Sigmoid colon (tissue), 7 donors: ENCODE data around the gene H3-3A. TPM values are rescaled to one million over a fixed set of nuclear protein-coding genes. Genes with fewer than 3 reads are reported as not detected.

Experiments used
- DNase-seq: peaks from one replicate; pipeline ENCODE4 v3.0.0-alpha.2; 2019
- H3K27ac ChIP-seq, 4 donors: fragments of 200-600 bp; sonication (generic); one replicate each; pipeline ENCODE4 v1.5.1; 2016 to 2019; ENCODE audit warnings: mild to moderate bottlenecking in 1 of 4
- H3K27me3 ChIP-seq, 3 donors: fragments of 200-600 bp; sonication (generic); one replicate each; pipeline ENCODE4 v1.5.1; 2019; ENCODE audit warnings: mild to moderate bottlenecking in 1 of 3
- H3K36me3 ChIP-seq, 4 donors: fragments of 200-600 bp; sonication (generic); one replicate each; pipeline ENCODE4 v1.5.1; 2016 to 2019
- H3K4me1 ChIP-seq, 4 donors: fragments of 200-600 bp; sonication (generic); one replicate each; pipeline ENCODE4 v1.5.1; 2017 to 2019
- H3K4me3 ChIP-seq, 4 donors: fragments of 200-600 bp; sonication (generic); one replicate each; pipeline ENCODE4 v1.5.1; 2017 to 2019; ENCODE audit warnings: mild to moderate bottlenecking in 2 of 4, moderate library complexity in 1 of 4
- H3K9me3 ChIP-seq, 4 donors: fragments of 200-600 bp in 3 of 4; sonication (generic) in 3 of 4; one replicate each; pipeline versions ENCODE4 v1.5.1 to v1.6.1; 2013 to 2019
- EP300 ChIP-seq, 4 donors: sonication (generic); formaldehyde crosslinking; IDR thresholded peaks; one replicate each; pipeline ENCODE4 v1.6.1; 2017; ENCODE audit warnings: antibody characterized with exemption in 4 of 4
- POLR2A ChIP-seq, 2 donors: fragments of 450-650 bp; IDR thresholded peaks; one replicate each; pipeline ENCODE4 v1.6.1; 2016; ENCODE audit warnings: antibody characterized with exemption in 2 of 2, mild to moderate bottlenecking in 2 of 2, moderate library complexity in 2 of 2
- POLR2AphosphoS5 ChIP-seq, 4 donors: sonication (generic); formaldehyde crosslinking; IDR thresholded peaks; one replicate each; pipeline ENCODE4 v1.6.1; 2017; ENCODE audit warnings: antibody characterized with exemption in 4 of 4
- WGBS, 2 donors: extraction: QIAGEN DNeasy Blood & Tissue Kit; methylation state at CpG; one replicate each; pipeline ENCODE4 v1.1.7; 2013; 5-methylcytosine and 5-hydroxymethylcytosine counted together
- intact Hi-C: fragments of 100-400 bp; cut with DNase I; formaldehyde crosslinking; loops from one replicate; pipeline ENCODE4 v1.15.1; 2023
- polyA plus RNA-seq, 3 donors: library from polyadenylated mRNA; stranded (reverse); fragments of 200-250 nt; gene quantifications; one replicate each; pipeline ENCODE4 v1.2.3, GENCODE V29; 2013
- total RNA-seq, 4 donors: library from RNA; depleted of rRNA; stranded (reverse); fragments of >200 nt; gene quantifications; one replicate each; pipeline ENCODE4 v1.1.0, GENCODE V29; 2016
- TF ChIP-seq, protein P1 (sequence below), 4 experiments: fragments of 450-650 bp in 3 of 4; fragments of 200-600 bp in 1 of 4; IDR thresholded peaks; one replicate each; pipeline ENCODE4 v1.5.1; 2016 to 2019; ENCODE audit warnings: antibody characterized with exemption in 4 of 4, mild to moderate bottlenecking in 3 of 4, moderate library complexity in 2 of 4
- donor health status: healthy with polysubstance abuse.
- donor health status: Bipolar disorder and iron deficiency.
- donor health status: healthy.

Gene H3-3A
- total and polyA plus RNA-seq, 7 donors, result 320 to 2,184 (median 452) TPM

DNA sequence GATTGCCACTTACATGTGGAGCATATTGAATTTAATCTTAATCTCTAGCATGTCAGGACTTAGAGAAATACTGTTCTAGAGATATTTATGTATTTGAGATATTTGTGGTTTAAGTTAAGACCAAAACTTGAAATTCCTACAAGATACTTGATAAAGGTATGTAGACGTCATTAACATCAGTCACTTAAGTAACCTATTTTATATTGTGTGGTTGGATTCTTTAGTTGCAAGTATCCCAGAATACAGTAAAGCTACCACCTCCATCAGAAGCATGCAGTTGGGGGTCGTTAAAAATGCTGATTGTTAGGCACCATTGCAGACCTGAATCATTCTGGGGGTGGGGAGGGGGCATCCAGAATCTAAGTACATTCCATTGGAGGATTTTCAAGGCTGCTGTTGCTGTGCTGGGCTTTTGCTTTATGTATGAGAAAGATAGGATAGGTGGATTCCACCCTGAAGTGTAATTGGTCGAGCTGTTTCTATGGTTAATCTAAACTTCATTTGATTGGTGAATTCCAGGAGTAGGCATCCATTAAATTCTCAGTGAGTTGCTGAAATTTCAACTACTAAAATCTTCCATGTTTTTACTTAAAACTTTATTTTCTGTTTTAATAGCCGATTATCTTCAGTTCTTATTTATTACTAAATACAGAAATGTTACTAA, 4.0 kb downstream of the H3-3A start:
- TF ChIP-seq, protein P1, sequence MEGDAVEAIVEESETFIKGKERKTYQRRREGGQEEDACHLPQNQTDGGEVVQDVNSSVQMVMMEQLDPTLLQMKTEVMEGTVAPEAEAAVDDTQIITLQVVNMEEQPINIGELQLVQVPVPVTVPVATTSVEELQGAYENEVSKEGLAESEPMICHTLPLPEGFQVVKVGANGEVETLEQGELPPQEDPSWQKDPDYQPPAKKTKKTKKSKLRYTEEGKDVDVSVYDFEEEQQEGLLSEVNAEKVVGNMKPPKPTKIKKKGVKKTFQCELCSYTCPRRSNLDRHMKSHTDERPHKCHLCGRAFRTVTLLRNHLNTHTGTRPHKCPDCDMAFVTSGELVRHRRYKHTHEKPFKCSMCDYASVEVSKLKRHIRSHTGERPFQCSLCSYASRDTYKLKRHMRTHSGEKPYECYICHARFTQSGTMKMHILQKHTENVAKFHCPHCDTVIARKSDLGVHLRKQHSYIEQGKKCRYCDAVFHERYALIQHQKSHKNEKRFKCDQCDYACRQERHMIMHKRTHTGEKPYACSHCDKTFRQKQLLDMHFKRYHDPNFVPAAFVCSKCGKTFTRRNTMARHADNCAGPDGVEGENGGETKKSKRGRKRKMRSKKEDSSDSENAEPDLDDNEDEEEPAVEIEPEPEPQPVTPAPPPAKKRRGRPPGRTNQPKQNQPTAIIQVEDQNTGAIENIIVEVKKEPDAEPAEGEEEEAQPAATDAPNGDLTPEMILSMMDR (IDR thresholded peaks at IDR 0.05), result no peak
- TF ChIP-seq POLR2AphosphoS5 (IDR thresholded peaks at IDR 0.05) (no peak), EP300 (IDR thresholded peaks at IDR 0.05) (no peak), POLR2A (IDR thresholded peaks at IDR 0.05) (no peak)
- peaks cover 0 to 58% (median 23%) of the 10 kb centered on the region in 4 donors for H3K36me3 ChIP-seq
- H3K9me3 ChIP-seq, result no peaks in the 10 kb centered on the region
- no peak overlapping the region for H3K27ac ChIP-seq
- no peak for DNase-seq
- WGBS, 2 donors, result 26 to 46% methylated on average over 4 of the region's 4 CpGs
- no peak overlapping the region for H3K4me3 ChIP-seq
- no peaks in the 10 kb centered on the region for H3K27me3 ChIP-seq
- peaks cover 0 to 66% (median 43%) of the 10 kb centered on the region in 4 donors for H3K4me1 ChIP-seq
- intact Hi-C loops, result loop anchor here (10.0 kb wide), 1 partner anchor 642 kb away; the partner anchor contains the start of gene LBR

DNA sequence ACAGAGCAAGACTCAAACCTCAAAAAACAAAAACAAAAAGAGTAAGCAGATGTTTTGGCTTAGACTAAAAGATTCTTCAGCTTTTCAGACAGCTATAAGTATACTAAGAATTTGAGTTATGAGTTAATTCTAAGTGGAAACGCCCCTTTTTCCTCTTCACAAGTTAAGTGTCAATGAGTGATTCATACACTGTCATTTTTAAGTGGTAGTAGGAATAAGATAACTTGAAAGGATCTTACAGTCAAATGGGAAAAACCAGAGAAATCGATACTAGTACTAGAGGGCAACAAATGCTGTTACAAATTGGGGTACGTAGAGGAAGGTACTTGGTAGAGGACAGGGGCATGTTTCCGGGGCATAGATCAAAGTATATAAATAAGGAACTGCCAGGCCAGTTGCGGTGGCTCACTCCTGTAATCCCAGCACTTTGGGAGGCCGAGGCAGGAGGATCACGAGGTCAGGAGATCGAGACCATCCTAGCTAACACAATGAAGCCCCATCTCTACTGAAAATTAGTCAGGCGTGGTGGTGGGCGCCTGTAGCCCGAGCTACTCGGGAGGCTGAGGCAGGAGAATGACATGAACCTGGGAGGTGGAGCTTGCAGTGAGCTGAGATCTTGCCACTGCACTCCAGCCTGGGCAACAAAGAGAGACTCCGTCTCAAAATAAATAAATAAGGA, 7.4 kb downstream of the H3-3A start:
- WGBS, 2 donors, result 68 to 86% methylated on average over 13 of the region's 13 CpGs
- Histone ChIP-seq H3K4me3 (no peak overlapping the region), H3K36me3 (peaks cover 7 to 82% (median 31%) of the 10 kb centered on the region in 4 donors), H3K9me3 (no peaks in the 10 kb centered on the region), H3K4me1 (peaks cover 0 to 64% (median 37%) of the 10 kb centered on the region in 4 donors), H3K27me3 (no peaks in the 10 kb centered on the region), H3K27ac (no peak overlapping the region)
- intact Hi-C loops, result loop anchor here (10.0 kb wide), 1 partner anchor 645 kb away; the partner anchor contains the start of gene LBR
- DNase-seq, result no peak
- TF ChIP-seq POLR2A (IDR thresholded peaks at IDR 0.05), result no peak
- no peak for TF ChIP-seq EP300 (IDR thresholded peaks at IDR 0.05)

DNA sequence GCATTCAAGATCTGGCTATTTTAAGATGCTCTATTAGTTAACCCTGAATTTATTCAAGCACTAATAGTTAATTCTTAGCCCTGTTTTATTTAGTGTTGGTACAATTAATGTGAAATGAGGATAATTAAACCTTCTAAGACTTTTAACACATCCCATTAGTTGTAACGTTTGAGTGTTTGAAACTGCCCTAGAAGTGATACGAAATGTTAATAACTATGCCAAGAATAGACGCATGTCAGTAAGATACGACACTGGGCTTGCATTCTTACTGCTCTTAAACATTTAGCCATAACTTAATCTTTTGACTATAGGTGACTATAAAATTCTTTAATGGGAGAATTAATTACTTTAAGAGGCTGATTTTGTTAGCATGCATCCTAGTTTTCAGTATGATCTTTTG, 9.8 kb downstream of the H3-3A start:
- no peaks in the 10 kb centered on the region for H3K9me3 ChIP-seq
- peaks cover 7 to 63% (median 24%) of the 10 kb centered on the region in 4 donors for H3K36me3 ChIP-seq
- no peak for TF ChIP-seq EP300 (IDR thresholded peaks at IDR 0.05)
- TF ChIP-seq, protein P1 (IDR thresholded peaks at IDR 0.05), result no peak
- no peak for TF ChIP-seq POLR2AphosphoS5 (IDR thresholded peaks at IDR 0.05)
- no peak for TF ChIP-seq POLR2A (IDR thresholded peaks at IDR 0.05)
- 59 to 70% methylated on average over 4 of the region's 4 CpGs for WGBS, 2 donors
- no peak for DNase-seq
- intact Hi-C loops, result no loop called here
- no peak overlapping the region for H3K27ac ChIP-seq
- no peak overlapping the region for H3K4me3 ChIP-seq
- no peaks in the 10 kb centered on the region for H3K27me3 ChIP-seq
- H3K4me1 ChIP-seq, result peaks cover 0 to 40% (median 13%) of the 10 kb centered on the region in 4 donors

DNA sequence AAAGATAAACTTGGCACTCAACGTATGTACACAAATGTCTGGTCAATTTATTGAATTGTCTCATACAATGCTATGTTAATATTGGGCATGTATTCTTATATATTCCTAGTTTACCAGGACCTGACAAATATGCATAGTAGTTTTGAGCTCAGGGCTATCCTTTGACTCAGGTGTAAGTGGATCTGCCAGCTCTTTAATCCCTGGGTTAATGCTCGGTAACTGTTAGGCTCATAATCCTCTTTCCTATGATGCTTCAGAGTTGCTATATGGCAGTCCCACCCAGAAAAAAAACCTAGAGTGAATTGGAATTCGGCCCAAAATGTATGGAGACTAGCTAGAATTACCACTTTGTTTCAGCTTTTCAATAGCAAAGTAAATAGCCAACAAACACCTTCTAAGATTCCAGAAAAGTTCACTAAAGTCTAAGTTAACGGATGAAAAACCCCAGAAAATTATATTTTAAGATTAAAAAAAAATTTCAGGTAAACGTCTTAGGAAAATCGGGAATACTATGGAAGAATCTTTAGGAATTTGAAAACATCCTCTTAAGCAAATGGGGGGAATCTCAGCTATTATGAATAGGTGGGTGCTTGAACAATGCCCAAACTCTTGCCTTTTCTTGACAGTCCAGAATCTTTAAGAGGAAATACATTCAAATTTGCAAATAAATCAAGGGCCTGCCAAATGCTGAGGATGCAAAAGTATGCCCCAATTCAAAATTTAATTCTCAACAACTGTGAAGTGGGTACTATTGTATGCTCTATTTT, 10.9 kb downstream of the H3-3A start:
- H3K36me3 ChIP-seq, result peaks cover 7 to 53% (median 24%) of the 10 kb centered on the region in 4 donors
- H3K4me1 ChIP-seq, result peaks cover 0 to 30% (median 6%) of the 10 kb centered on the region in 4 donors
- H3K27me3 ChIP-seq, result no peaks in the 10 kb centered on the region
- H3K4me3 ChIP-seq, result no peak overlapping the region
- H3K27ac ChIP-seq, result no peak overlapping the region
- 36 to 45% methylated on average over 6 of the region's 6 CpGs for WGBS, 2 donors
- intact Hi-C loops, result no loop called here
- no peak for TF ChIP-seq POLR2A (IDR thresholded peaks at IDR 0.05)
- TF ChIP-seq, protein P1 (IDR thresholded peaks at IDR 0.05), result no peak
- TF ChIP-seq EP300 (IDR thresholded peaks at IDR 0.05), result no peak
- TF ChIP-seq POLR2AphosphoS5 (IDR thresholded peaks at IDR 0.05), result no peak
- H3K9me3 ChIP-seq, result no peaks in the 10 kb centered on the region
- no peak for DNase-seq

DNA sequence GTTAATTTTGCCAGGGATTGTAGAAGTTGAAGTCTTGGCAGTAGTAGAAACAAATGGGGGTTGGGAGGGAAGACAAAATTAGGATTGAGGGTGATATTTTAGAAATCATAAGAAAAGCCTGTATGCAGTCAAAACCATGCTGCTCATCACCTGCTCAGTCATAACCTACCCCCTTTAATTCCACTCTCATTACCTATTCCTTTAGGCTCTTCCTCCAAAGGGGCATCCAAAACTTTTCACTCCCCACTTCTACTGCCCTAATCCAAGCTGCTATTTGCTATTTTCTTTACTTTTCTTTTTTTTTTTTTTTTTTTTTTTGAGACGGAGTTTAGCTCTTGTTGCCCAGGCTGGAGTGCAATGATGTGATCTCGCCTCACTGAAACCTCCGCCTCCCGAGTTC, 11.5 kb downstream of the H3-3A start:
- TF ChIP-seq POLR2A (IDR thresholded peaks at IDR 0.05) (no peak), EP300 (IDR thresholded peaks at IDR 0.05) (no peak), POLR2AphosphoS5 (IDR thresholded peaks at IDR 0.05) (no peak)
- TF ChIP-seq, protein P1 (IDR thresholded peaks at IDR 0.05), result no peak
- 89 to 92% methylated on average over 4 of the region's 4 CpGs for WGBS, 2 donors
- peaks cover 0 to 23% (median 6%) of the 10 kb centered on the region in 4 donors for H3K4me1 ChIP-seq
- peaks cover 7 to 46% (median 24%) of the 10 kb centered on the region in 4 donors for H3K36me3 ChIP-seq
- DNase-seq, result no peak
- no peaks in the 10 kb centered on the region for H3K27me3 ChIP-seq
- no peak overlapping the region for H3K27ac ChIP-seq
- H3K4me3 ChIP-seq, result no peak overlapping the region
- no peaks in the 10 kb centered on the region for H3K9me3 ChIP-seq
- intact Hi-C loops, result no loop called here
